NCI-H2029 (cell line): ENCODE results near the gene DLG2.

Experiments used
- DNase-seq: peaks from one replicate; lab custom pipeline; 2025; lab: John Stamatoyannopoulos, UW

Gene DLG2

DNA sequence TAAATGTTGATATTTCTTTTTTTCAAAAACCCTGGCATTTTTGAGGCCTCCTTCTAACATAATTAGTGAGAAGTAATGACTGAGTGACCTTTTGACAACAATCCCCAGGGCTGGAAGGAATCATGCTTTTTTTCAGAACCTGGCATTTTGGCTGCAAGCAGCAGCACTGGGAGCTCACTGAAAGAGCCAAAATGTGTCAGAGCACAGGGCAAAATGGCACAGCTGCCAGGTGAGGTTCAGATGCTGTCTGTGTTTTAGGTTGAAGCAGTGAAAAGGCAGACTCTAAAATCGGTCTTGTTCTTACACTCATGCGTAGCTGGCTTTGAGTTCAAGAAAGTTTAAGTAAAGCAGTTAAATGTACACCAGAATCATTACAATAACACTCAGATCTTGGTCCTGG lies 1063.8 kb downstream of the DLG2 start:
- no peak for DNase-seq

DNA sequence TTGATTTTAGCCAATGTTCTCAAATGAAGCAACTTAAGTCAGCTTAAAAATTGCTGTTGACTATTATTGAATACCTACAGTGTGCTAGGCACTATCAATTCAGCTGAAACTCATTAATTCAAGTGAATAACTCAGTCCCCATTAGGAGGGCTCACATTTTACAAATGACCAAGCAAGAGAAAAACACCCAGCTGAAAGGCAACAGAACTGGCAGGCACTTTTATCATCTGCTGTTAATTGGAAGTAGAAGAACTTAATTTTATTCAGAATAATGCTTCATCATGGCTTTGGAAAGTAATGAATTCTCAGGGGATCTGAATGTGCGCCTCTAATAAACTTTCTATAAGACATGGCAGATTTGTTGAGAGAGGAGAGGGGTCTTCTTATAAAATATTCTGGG lies 1066.9 kb downstream of the DLG2 start:
- no peak for DNase-seq

DNA sequence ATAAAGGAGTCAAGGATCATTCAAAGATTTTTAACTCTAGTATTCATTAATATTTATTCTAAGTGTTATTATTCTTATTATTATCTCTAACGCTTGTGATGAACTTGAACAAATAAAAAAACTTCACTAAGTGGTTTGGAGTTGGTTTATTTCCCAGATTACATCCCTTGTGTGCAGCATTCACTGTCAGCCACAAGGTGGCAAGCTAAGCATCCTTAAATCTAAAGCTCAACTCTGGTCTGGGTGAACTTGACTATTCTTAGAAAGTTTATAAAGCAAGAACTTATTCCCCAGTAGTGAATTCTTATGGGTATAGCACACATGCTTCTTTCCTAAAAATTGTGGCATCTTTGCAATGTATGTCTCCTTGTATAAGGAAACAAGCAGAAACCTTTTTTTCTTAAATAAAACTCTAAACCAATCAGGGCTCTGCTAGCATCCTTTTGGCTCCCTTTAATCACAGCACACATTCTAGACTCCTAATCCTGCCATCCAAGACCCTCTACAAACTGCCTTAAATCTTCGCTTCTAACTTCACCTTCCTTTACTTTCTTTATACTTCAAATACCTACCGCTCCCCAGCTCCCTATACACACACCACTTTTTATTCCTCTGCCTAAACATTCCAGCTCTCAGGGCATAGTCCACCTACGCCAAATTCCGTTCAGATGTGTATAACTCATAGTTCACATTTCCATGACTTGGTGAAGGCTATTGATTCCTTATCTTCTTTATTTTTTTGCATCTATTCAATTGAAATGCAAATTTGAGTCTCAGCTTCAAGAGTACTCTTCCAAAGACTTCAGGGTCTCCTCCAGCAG lies 1068.8 kb downstream of the DLG2 start:
- DNase-seq: no peak

DNA sequence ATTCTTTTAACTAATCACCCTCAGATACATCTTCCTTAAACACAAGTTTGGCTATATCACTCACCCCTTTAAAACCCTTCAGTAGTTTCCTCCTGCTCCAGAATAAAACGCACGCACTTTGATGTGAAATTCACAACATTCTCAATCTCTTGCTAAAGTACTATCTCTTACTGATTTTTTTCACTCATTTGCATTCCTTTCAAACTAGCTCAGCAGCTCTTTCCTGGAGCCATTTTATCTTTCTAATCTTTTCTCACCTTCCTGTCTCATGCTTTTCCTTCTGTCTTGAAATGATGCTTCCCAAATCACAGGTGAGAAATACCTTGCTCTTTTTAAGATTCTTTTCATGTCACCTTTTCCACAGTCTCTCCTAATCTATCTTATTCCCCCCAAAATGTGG lies 1074.4 kb downstream of the DLG2 start:
- DNase-seq: no peak

DNA sequence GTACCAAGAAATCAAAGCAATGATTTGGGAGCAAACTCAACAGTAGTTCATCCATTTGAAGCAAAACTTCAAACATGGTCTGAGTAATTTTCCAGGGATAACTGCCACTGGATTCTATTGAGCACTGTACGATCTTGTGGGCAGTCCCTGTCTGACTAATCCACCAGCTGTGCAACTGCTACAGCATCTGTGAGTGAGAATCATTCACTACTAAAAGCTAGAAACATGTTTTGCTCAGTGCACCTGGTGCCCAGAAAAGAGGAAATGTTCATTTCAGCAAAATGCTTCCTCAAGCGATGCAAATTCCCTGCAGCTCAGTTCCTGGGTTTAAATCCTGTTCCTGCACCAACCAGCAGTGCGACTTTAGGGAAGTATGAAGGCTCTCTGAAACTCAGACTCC lies 1077.9 kb downstream of the DLG2 start:
- DNase-seq: no peak

DNA sequence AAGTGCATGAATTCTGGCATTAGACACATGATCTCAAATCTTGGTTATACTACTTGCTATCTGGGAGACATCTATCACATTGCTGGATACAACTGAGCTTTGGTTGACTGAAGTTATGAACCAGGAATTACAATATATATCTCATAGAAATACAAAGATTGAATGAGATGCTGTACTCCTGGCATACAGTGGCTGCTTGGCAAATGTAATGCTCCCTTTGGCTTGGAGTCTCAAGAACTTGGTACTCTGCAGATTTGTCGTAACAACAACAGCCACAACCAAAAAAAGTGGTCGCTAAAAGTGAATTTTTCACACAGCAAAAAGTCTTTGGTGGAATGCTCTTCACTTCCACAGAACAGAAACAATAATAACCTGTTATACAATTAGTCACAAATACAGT lies 1082.6 kb downstream of the DLG2 start:
- no peak for DNase-seq

DNA sequence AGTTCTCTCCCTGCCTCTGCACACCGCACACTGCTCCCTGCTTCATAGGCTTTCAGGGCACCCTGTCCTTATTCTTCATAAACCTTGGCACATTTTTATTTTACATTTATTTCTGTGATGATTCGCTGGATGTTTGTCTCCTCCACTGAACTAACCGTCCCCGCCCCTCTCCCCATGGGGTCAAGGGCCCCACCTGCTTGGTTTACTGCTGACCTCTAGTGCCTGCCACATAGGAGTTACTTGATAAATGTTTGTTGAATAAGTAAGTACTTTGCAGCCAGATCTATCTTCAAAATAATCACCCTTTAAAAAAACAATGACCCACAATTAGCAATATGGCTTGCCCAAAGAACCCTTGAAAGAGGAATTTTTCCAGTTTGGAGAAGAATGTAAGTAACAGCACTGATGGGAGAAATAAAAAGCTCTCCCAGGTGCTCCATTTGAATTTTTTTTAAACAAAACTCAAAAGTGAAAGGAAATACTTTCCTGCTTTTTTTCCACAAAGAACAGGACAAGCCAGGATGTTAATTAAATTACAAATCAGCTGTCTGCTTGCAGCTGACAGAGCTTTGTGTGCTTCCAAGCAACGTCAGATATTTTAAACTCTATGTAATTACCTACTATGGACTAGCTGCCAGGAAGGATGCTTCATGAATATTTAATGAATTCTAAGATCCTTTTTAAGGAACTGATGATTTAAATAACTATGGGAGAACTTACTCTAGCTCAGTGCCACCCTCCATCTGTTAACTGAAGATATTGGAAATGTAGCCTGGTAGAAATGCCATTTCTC lies 1083.6 kb downstream of the DLG2 start:
- DNase-seq: no peak

DNA sequence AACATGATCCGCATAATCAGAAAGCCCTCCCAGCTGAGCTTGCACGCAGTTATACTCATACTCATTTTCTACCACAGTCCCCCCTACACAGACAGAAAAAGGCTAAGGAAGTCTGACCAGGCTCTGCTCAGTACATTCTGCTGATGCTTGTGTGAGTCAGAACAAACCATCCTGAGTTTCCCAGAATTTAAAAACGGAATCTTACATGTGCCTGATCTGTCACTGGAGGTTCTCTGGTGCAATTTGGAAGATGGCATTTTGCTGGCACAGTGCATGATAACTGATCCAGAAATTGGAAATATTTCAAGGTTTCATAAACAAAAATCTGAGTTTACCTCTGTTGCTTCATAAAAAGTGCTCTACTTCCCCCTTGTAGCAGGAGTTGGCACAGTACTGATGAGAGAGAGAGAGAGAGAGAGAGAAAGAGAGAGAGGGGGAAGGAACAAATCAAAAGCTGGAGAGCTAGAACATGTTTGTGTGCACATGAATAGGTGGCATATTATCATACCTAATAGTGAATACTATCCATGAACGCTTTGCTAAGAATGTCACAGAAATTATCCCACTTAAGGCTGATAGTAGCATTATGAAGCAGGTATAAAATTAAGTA lies 1085.3 kb downstream of the DLG2 start:
- no peak for DNase-seq

DNA sequence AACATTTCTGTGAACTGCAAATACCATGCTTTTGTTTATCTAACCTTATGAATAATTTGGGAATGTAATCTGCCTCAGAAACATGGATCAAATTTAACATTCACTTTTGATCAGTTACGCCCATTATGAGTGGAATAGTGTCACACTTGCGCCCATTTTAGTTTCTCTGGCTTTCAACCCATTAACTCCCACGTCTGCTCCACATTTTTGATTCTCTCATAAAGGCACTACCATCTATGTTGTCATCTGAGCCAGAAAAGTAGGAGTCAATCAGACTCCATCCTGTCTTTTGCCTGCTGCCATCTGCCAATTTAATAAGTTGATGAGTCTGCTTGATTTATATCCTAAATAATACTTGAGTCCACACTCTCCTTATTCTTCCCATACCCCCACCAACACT lies 1090.7 kb downstream of the DLG2 start:
- no peak for DNase-seq

DNA sequence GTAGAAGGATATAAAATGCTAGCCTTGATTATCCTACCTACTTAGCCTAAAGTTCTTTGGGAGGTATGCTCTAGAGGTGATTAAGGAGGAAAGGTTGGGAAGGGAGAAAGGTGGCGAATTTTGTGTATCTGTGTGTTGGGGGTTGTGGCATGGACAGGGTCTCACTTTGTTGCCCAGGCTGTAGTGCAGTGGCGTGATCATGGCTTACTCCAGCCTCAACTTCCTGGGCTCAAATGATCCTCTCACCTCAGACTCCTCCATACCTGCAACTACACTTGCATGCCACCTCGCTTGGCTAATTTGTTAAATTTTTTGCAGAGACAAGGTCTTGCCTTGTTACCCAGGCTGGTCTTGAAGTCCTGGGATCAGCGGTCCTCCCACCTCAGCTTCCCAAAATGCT lies 1094.8 kb downstream of the DLG2 start:
- no peak for DNase-seq

DNA sequence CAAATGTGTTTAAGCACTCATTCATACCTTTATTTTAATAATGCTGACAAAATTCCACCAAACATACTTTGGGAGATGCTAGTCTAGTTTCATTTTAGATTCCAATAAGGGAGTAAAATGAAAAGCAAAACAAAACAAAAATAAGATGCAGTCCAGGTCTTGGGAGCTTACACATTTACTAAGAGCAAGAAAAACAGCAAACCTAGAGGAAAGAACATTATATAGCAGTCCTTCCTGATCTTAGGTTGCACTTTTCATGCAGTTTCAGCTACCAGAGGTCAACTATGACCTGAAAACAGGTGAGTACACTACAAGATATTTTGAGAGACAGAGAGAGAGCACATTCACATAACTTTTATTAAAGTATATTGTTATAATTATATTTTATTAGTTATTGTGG lies 1100.9 kb downstream of the DLG2 start:
- no peak for DNase-seq

DNA sequence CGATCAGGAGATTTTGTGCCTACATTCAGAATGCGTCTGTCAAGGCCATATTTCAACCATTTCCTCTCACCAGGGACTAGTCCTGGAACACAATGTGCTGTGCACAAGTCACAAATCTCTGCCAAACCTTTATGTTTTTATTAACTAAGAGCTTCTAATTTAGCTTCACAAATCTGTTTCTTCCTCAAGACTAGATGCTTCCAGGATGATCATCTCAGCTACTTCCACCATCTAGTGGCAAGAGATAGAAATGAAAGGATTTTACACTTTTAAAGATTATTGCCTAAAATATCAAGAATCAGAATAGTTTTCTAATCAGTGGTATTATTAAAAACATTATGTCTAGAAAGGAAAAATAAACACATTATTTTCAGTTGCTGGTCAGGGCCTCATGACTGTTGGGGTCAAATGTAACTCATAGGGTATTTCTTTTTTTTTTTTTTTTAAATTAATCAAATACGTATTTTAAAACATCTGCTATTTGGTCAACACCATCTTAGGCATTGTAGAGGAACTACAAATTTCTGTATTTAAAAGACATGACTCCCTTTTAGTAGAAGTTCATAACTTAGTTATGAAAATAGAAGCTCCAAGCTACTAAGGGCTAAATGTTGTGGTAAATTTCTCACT lies 1102.6 kb downstream of the DLG2 start:
- no peak for DNase-seq

DNA sequence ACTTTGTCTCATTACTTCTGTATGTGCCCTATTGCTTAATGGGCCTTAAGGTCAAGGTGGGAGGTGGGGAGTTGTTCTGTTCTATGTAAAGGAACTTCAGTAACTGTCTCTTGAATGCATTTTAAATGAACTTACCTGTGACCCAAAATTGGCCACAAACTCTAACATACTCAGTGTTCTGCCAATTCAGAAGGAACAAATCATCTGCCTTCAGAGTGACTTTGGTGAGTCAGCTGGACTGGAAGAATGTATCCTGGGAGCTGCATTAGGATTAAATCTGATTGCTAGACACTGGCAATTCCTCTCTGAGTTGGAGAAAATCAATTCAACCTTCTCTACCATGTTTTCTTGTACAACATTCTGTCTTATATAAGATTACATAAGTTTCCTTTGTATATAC lies 1104.8 kb downstream of the DLG2 start:
- no peak for DNase-seq

DNA sequence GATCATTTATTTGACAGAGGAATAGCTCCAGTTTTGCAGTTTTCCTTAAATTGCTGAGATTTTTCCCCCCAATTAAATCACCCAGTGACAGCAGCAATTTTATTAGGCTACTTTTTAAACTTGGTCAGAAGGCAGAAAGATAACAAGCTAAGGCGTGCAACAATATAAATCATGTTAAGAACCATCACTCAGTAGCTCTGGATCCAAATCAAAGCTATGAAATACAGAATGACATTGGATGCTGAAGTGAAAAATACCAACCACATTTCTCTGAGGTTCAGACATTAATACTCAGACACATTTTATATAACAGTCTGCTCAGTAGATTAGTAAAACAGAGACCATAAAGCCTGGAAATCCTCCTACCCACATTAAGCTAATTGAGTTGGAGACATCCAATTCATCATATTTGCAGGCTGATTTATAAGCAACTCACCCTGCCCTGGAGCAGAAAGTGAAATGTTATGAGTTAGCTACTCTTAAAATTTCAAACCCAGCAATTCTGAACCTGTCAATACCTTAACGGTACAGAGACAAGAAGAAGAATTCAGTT lies 1108.4 kb downstream of the DLG2 start:
- DNase-seq: no peak

DNA sequence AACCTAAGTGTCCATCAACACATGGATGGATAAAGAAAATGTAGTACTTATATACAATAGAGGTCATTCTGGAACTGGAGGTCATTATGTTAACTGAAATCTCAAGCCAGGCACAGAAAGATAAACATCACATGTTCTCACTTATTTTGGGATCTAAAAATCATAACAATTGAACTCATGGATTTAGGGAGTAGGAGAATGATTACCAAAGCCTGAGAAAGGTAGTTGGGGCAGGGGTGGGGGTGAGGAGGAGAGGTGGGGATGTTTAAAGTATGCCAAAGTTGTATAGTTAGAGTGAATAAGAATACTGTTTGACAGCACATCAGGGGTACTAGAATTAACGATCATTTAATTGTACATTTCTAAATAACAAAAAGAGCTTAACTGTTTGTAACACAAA lies 1112.7 kb downstream of the DLG2 start:
- no peak for DNase-seq

DNA sequence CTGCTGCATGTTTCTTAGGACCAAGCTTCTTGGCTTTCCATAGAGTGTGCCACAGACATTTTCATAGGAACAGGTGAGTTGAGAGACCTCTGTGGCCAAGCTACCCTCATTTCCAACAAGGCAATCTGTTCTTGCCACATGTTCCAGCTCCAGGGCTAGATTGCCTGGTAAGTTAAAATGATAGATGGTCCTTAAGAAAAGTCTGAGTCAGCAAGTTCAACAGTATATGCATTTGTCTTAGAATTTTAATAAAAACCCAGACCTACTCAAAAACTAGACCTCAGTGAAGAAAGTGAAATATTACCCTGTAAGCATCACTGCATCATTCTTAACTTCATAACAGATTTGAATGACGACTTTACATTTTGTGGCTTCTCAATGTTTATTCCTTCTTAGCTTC lies 1123.6 kb downstream of the DLG2 start:
- no peak for DNase-seq

DNA sequence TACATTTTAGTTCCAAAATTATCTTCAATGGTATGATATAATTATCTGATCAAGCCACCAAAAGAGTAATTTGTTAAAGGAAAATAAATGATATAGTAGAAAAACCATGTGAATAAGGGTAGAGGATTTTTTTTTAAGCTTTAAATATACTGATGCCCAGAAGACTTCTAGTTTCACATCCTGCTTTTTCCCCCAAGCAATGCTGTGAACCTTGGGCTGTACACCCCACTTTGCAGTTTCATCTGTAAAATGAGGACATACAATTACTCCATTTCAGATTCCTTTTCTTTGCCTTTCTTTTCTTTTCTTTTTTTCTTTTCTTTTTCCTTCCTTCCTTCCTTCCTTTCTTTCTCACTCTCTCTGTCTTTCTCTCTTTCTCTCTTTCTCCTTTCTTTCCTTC lies 1125.4 kb downstream of the DLG2 start:
- no peak for DNase-seq

DNA sequence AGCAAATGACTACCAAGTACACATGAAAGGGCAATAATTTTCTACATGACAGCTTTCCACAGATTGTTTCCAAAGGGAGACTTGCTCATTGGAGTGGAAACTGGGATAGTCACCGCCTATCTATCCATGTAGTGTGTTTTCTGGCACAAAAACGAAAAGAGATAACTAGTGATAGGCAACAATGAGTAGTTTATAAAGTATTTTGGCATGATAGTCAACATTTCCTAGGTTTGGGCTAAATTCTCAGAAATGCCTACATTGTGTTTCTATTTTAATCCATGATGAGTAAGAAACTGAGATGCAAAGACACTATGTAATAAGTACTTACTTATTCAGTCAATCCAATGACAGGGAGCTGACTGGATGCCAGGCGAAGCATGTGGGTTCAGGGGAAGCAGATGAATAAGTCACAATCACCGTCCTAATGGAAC lies 1129.1 kb downstream of the DLG2 start:
- DNase-seq: no peak

DNA sequence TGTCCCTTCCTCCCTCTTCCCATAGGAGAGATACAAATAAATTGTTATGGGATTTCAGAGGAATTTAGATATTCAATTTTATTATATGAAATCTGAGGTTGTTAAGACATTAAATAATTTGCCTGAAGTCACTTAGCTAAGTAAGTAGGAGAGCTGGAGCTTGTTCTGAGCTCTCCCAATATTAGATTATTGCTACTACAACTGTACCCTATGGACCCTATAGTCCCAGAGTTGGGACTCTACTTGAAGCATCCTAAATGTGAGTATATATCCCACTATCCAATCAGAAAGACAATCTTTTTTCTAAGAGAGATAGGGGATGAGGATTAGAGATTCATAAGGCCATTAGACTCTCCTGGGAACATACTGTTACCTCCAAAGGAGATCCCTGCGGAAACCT lies 1130.0 kb downstream of the DLG2 start:
- DNase-seq: no peak

DNA sequence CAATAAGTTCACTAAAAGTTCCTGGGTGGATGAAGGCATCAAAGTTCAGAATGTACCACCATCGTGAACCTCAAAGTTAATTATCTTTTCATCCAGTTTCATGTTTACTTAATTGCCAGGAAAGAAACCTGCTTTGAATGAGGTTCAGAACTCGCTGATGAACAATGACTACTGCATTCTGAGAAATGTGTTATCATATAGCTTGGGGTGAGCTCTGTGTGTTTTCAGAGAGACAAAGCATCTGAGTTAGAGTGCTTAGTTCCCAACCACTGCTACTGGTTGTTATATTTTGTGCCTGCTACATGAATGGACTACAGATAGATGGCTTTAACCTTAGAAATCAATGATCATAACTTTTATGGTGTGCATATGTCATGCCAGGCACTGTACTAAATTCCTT lies 1131.0 kb downstream of the DLG2 start:
- no peak for DNase-seq

DNA sequence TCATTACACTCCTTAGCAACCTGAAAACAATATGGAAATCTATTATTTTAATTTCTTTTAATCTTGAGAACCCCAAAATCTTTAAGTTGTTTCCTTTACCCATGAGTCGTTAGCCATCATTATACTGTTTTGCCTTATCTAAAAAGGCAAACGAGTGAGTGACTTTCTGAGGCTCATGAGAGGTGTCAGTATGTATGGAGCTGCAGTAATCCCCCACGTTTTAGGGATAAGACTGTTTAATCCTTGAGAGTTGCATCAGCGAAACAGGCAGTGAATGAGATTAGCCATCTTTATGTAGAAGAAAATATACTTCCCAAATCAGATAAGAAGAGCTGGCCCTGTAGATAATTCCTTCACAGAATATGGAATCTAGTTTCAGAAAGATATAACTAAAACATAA lies 1147.0 kb downstream of the DLG2 start:
- DNase-seq: no peak

DNA sequence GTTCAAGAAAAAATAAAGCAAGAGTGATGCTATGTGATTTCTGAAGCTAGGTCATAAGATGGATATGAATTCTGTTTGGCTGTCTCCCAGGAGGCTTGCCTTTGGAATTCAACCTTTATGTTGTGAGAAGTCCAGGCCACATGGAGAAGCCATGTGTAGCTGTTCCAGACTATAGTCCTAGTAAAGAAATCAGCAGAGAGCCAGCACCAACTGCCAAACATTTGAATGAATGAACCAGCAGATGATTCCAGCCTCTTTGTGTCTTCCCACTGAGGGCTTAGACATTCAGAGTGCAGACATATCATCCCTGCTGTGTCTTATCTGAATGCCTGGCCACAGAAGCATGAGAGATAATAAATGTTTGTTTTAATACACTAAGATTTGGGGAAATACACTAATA lies 1150.6 kb downstream of the DLG2 start:
- no peak for DNase-seq
